Activated CD8-positive, alpha-beta memory T cell treated with anti-CD3 and anti-CD28 coated beads, Interleukin-2, amount 50 U/mL, for 1 hour (primary cell): Measurements from ENCODE around the gene DNAJC1.

Experiments
- DNase-seq: peaks from one replicate; pipeline ENCODE4 v3.0.0-alpha.2; 2020; ENCODE audit errors: extremely low read depth

DNAJC1 gene

DNA sequence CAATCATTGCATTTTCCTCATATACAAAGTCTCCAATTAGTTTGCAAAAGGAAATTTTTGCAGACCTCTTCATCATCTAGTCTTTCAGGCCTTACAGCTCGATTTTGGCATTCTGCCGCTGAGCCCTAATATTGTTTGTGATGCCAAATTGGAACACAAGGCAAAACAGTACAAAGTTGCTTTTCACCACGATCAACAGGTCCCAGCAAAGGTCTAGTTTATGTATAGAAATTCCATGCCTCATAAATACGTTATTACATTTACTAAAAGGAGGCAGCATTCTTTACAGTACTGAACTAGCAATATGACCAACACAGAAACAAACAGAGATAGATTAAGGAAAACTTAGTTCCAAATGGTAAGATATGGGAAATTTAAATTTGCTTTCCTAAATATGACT, 7.0 kb upstream of the DNAJC1 start:
- no peak for DNase-seq

- DNase-seq, result no peak
Observed at GRCh38 chr10:22006379-22006884, 2.9 kb upstream of the DNAJC1 start.

DNA sequence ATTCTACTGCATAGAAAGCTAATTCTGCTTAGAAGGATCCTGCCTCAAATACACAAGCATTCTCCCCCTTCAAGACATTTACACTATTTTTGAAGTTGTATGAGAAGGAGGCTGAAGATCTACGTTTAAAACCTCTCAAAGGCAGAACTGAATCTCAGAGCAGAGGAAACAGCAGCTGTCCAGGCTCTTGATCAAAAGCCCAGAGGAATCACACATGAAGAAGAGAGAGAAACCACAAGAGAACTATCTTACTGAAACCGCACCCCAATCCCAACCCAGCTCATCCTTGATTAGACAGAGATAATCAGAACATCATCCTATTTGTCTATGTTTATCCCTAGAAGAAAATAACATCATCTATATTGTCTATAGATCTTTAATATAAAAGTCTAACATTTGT, 2.2 kb upstream of the DNAJC1 start:
- DNase-seq, result no peak

DNA sequence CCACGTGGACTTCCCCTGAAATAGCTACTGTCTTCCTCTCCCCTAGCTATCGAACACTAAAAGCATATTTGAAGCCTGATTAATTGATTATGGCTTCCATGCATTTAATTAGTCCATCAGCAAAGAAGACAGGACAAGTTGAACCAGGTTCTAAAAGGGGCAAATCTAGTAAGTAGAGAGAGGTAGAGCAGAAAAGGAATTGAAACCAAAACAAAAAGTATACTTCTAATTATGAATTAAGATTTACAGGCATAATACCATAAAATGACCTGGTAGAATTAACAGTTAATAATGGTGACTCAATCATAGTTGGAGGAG, 393 bp upstream of the DNAJC1 start:
- no peak for DNase-seq

- no peak for DNase-seq
Observed at GRCh38 chr10:22002591-22003176, 846 bp downstream of the DNAJC1 start.

DNA sequence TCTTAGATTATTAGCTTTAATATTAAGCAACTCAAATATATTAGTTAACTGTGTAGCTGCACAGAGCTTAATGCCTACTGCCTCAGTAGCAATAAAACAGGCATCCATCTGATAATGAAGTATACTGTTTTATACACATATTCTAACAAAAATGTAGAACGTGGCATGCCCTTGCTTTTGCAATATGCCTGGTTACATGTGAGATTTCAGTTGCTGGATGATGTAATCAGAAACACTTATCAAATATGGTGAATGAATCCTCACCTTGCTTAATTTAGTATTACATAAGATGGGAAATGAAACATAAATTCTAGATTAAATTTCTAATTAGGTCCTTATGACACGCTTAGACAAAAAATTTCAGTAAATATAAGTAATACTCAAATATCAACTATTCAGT, 8.0 kb downstream of the DNAJC1 start:
- no peak for DNase-seq

DNA sequence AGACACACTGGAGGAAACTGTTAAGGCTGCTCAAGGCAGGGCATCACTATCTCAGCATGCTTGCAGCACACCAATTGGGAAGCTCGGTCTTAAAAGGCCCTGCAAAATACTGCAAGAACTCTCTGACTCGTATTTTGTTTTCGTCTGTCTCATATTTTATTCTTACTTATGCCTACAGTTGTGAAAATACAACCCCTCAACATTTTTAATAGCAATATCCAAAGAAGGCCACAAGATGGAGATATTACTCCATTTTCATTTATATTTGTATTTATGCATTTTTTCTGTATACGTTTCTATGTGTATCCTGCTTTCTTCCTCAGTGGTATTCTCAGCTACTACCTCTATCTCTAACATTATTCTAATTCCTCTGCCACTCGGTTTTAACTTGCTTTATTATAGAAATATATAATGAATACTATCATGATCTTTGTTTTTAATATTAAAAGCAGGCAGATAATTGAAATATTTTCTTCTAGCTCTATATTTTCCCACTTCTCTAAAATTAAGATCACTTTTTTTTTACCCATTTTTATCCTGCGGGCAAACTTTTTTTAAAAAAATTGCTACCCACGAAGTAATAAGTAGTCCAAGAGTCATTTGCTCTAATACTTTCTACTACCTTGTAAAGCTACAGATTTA, 10.0 kb downstream of the DNAJC1 start:
- DNase-seq, result no peak

GRCh38 chr10:21991785-21992184, 11.7 kb downstream of the DNAJC1 start:
- no peak for DNase-seq

DNA sequence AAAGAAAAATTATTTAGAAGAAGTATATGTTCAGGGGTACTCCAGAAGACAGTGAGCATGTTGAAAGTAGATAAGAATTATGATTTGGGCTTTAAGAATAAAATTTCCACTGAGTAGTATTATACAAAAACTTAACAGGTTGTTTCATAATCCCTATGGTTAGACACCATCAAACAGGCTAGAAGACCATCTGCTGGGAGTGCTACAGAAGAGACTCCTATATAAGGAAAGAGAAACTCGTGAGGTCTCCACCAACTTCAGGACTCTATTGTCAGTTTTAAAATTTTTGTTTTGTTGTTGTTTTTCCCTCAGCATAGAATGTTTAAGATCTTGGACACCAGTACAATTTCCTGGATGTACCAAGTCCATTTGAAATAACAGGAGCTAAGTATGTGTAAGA, 13.1 kb downstream of the DNAJC1 start:
- no peak for DNase-seq

DNA sequence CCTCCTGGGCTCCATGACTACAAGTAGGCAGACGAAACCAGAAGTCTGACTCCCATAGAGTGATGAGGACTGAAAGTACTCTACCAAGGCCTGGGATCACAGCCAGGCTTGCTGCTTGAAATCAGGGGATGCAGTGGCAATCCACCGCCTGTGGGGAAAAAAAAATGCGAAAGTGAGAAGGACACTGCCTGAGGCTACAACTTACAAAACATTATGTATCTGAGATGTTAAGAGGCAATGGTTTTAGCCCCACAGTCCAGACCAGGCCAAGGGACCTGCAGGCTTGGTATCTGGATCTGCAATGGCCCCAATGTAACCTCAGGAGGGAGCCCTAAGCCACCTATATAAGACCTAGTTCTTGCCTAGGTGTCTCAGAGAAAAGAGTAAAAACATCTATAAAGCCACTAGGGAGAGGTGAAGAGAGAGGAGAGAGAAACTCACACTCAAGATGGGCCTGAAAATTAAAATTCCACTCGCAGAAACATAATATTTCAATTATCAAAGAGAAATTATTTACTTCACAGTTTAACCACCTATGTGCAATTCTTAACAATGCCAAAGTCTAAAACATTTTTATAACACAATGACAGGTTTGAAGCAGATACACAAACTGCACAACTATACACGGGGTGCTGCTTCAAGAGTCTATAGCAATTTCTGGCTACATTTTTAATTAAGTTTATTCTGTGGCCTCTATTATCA, 13.9 kb downstream of the DNAJC1 start:
- no peak for DNase-seq

- DNase-seq, result no peak
Observed at GRCh38 chr10:21985541-21985940, 18.0 kb downstream of the DNAJC1 start.

- no peak for DNase-seq
Observed at GRCh38 chr10:21981118-21981517, 22.4 kb downstream of the DNAJC1 start.

DNA sequence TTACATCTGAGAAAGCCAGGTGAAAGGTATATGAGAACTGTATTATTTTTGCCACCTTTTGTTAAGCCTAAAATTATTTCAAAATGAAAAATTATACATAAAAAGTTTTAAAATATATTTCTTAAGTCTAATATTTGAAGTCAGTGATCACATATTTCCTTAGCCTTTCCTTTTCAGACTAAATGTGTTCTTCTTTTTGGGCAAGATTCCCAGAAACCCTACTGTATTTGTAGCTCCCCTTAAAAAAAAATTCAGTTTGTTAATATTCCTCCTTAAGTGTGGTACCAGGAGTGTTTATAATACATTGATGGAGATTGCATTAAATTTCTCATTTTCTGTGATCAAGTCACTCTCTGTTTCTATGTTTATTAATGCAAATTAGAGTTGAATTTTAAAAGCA, 22.8 kb downstream of the DNAJC1 start:
- DNase-seq, result no peak

- DNase-seq, result no peak
Observed at GRCh38 chr10:21978191-21978862, 25.2 kb downstream of the DNAJC1 start.

- no peak for DNase-seq
Observed at GRCh38 chr10:21976739-21977138, 26.8 kb downstream of the DNAJC1 start.

DNA sequence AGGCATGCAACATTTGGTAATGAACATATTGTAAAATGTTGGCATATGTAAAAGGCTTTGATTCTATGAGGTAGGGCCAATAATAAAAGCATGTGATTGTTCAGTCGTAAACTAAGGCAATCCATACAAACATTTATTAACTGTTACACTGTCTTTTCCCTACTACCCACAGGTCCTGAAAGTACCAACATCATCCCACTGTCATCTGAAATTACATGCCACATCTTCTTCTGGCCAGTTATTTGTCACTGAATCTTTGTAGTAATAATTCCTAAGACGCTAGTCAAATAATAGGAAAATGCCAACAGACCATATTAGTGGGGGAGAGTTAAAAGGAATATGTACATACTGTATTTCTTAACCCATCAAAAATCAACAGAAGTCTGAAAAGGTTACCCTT, 27.2 kb downstream of the DNAJC1 start:
- no peak for DNase-seq

DNA sequence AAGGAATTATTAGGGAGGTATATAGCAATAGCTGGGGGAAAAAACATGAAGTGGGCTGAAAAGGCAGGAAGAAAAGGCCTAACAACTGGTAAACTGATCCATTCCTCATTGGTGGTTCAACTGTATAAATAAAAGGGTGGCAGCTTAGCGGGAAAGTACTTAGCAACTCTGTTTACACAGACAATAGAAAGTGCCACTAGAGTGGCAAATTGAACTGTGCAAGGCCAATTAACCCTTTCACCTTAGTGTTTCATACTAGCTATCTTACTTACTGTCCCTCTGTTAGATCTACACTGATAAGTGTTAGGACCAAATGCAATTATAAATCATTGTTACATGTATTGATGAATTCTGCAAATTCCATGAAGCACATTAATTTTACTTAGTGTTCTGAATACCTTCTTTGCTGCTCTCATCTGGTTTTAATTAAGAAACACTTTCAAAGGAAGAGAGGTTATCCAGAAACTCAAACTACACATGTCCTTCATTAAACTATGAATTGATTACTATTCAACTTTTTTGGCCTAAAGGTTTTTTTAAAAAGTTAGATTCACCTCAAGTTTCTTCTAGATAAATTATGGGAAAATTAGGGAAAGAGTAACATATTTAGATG, 28.0 kb downstream of the DNAJC1 start:
- no peak for DNase-seq

DNA sequence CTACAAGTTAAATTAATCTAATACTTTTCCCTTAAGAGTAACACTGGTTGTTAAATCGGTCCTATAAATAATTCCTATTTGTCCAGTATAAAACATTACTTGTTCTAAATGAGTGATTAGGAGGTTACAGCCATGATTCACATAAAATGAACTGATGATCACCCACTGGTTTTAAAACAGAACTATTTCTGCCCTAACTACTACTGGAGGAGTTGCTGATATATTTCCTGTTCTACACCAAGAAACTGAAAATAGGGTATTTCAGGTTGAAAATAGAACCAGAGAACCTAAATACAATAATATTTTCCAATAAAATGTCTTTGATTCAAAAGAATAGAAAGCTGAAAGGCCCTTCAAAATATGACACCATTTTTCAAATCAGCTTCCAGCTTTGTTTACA, 30.9 kb downstream of the DNAJC1 start:
- no peak for DNase-seq

- DNase-seq, result no peak
Observed at GRCh38 chr10:21969326-21970287, 33.9 kb downstream of the DNAJC1 start.

- DNase-seq, result no peak
Observed at GRCh38 chr10:21964983-21965665, 38.4 kb downstream of the DNAJC1 start.

- no peak for DNase-seq
Observed at GRCh38 chr10:21962358-21962757, 41.2 kb downstream of the DNAJC1 start.
